Neural cell (in vitro differentiated cells): ENCODE data around the gene NBEA. TPM values are rescaled to one million over a fixed set of nuclear protein-coding genes. Genes with fewer than 3 reads are reported as not detected.

Experiments
- H2AFZ ChIP-seq: fragments of 200-600, 300-800 bp; sonication (generic), shearing (Covaris generic); 2 replicates; pipeline ENCODE4 v1.6.0; 2014; ENCODE audit warnings: low read depth, mild to moderate bottlenecking, antibody characterized with exemption, low read length, moderate library complexity
- H3F3A ChIP-seq: fragments of 200-600 bp; shearing (Covaris generic); 2 replicates; pipeline ENCODE4 v1.6.1; 2016; ENCODE audit warnings: mild to moderate bottlenecking, moderate library complexity, mixed read lengths, antibody characterized with exemption, low read length; ENCODE audit not compliant: insufficient read depth, poor library complexity, severe bottlenecking
- H3K27ac ChIP-seq: fragments of 200-600, 300-800 bp; sonication (generic), shearing (Covaris generic); 2 replicates; pipeline ENCODE4 v1.5.1; 2014; ENCODE audit warnings: mild to moderate bottlenecking, low read length, moderate library complexity
- H3K27me3 ChIP-seq: fragments of 300-800, 200-600 bp; sonication (generic), shearing (Covaris generic); 2 replicates; pipeline ENCODE4 v1.6.0; 2014; ENCODE audit warnings: mild to moderate bottlenecking, low read depth, low read length, moderate library complexity; ENCODE audit not compliant: insufficient read depth
- H3K36me3 ChIP-seq: fragments of 300-800, 200-600 bp; sonication (generic), shearing (Covaris generic); 2 replicates; pipeline ENCODE4 v1.5.1; 2014; ENCODE audit warnings: mild to moderate bottlenecking, antibody characterized with exemption, low read length, moderate library complexity; ENCODE audit not compliant: insufficient read depth
- H3K4me2 ChIP-seq: fragments of 300-800, 200-600 bp; sonication (generic), shearing (Covaris generic); 2 replicates; pipeline ENCODE4 v1.6.0; 2014; ENCODE audit warnings: mild to moderate bottlenecking, low read length
- H3K4me3 ChIP-seq: fragments of 300-800, 200-600 bp; sonication (generic), shearing (Covaris generic); 2 replicates; pipeline ENCODE4 v1.5.1; 2014; ENCODE audit warnings: mild to moderate bottlenecking, low read length, moderate library complexity
- H3K79me2 ChIP-seq: fragments of 200-600 bp; shearing (Covaris generic); replicated peaks from 2 replicates; pipeline ENCODE4 v1.6.0; 2014; ENCODE audit warnings: mild to moderate bottlenecking, low read length, moderate library complexity; ENCODE audit not compliant: insufficient read depth
- H3K9ac ChIP-seq: fragments of 300-800, 200-600 bp; sonication (generic), shearing (Covaris generic); 2 replicates; pipeline ENCODE4 v1.6.1; 2016; ENCODE audit warnings: mild to moderate bottlenecking, low read length, mixed read lengths
- H3K9me2 ChIP-seq: fragments of 200-600 bp; shearing (Covaris generic); 2 replicates; pipeline ENCODE4 v1.6.1; 2016; ENCODE audit warnings: mild to moderate bottlenecking, low read length, mixed read lengths; ENCODE audit not compliant: insufficient read depth
- H3K9me3 ChIP-seq: fragments of 200-600, 300-800 bp; sonication (generic), shearing (Covaris generic); 2 replicates; pipeline ENCODE4 v1.6.1; 2016; ENCODE audit warnings: mild to moderate bottlenecking, mixed run types, low read length, moderate library complexity, mixed read lengths
- H4K20me1 ChIP-seq: fragments of 200-600 bp; shearing (Covaris generic); 2 replicates; pipeline ENCODE4 v1.6.1; 2016; ENCODE audit warnings: mild to moderate bottlenecking, mixed run types; ENCODE audit not compliant: insufficient read depth
- EP300 ChIP-seq: fragments of 450-650 bp; conservative IDR thresholded peaks from 2 replicates; pipeline ENCODE4 v1.6.1; 2014; ENCODE audit warnings: antibody characterized with exemption, mild to moderate bottlenecking, moderate library complexity; ENCODE audit not compliant: poor library complexity, severe bottlenecking
- EZH2 ChIP-seq: fragments of 200-600, 300-800 bp; shearing (Covaris generic), sonication (generic); IDR thresholded peaks from 2 replicates; pipeline ENCODE4 v1.6.1; 2014; ENCODE audit warnings: antibody characterized with exemption, low read length, borderline replicate concordance, mild to moderate bottlenecking; ENCODE audit not compliant: insufficient read depth, poor library complexity, severe bottlenecking
- MXI1 ChIP-seq: fragments of 450-650 bp; conservative IDR thresholded peaks from 2 replicates; pipeline ENCODE4 v1.6.1; 2014; ENCODE audit warnings: antibody characterized with exemption, mild to moderate bottlenecking; ENCODE audit not compliant: poor library complexity, severe bottlenecking
- POLR2AphosphoS5 ChIP-seq: IDR thresholded peaks from 2 replicates; pipeline ENCODE4 v1.6.1; 2012
- RAD21 ChIP-seq: fragments of 450-650 bp; conservative IDR thresholded peaks from 2 replicates; pipeline ENCODE4 v1.6.1; 2014; ENCODE audit warnings: antibody characterized with exemption, mild to moderate bottlenecking, moderate library complexity
- SMC3 ChIP-seq: fragments of 450-650 bp; conservative IDR thresholded peaks from 2 replicates; pipeline ENCODE4 v1.6.1; 2014; ENCODE audit warnings: antibody characterized with exemption, mild to moderate bottlenecking, moderate library complexity; ENCODE audit not compliant: poor library complexity
- TAF1 ChIP-seq: IDR thresholded peaks from 2 replicates; pipeline ENCODE4 v1.6.1; 2012; ENCODE audit warnings: low read depth
- polyA plus RNA-seq: library from polyadenylated mRNA; depleted of rRNA; stranded (reverse); fragments of >200 nt; gene quantifications from 2 replicates; pipeline ENCODE4 v1.2.3, GENCODE V29; 2014
- TF ChIP-seq, protein P1 (sequence below): fragments of 450-650 bp; IDR thresholded peaks from 2 replicates; pipeline ENCODE4 v1.5.1; 2014; ENCODE audit warnings: antibody characterized with exemption, mild to moderate bottlenecking, moderate library complexity; ENCODE audit not compliant: poor library complexity, severe bottlenecking
- TF ChIP-seq, protein P2 (sequence below): IDR thresholded peaks from 2 replicates; pipeline ENCODE4 v1.6.1; 2012; ENCODE audit warnings: borderline replicate concordance

Gene NBEA
- polyA plus RNA-seq, 1 donor from 2014 or later, result 55.8 TPM

DNA sequence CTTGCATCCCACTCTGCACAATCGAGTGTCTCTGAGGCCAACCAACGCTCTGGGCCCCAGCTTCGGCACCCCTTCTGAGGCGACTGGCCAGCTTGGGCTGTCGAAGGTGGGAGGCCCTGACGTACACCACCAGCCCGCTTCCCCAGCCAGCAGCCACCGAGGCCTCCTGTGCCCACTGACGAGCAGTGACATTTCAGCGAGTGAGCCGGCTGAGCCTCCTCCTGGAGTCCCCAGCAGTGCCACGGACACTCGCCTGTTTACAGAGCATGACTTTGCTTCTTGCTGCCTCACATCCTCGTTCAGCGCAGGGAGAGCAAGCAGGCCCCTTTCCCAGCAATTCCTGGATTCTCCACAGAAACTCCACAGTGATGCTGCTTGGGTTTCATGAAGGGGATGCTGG is 774.7 kb downstream of the NBEA start:
- H3K9me3 ChIP-seq, result no peaks in the 10 kb centered on the region
- H4K20me1 ChIP-seq, result no peaks in the 10 kb centered on the region
- H3F3A ChIP-seq, result no peaks in the 10 kb centered on the region
- H3K27ac ChIP-seq, result no peak overlapping the region
- H3K36me3 ChIP-seq, result no peaks in the 10 kb centered on the region
- no peaks in the 10 kb centered on the region for H3K9me2 ChIP-seq
- no peak overlapping the region for H3K4me2 ChIP-seq
- H2AFZ ChIP-seq, result no peak overlapping the region
- no peaks in the 10 kb centered on the region for H3K27me3 ChIP-seq
- no peak overlapping the region for H3K4me3 ChIP-seq
- no peak for TF ChIP-seq SMC3
- no peak for TF ChIP-seq EP300
- TF ChIP-seq, protein P1, sequence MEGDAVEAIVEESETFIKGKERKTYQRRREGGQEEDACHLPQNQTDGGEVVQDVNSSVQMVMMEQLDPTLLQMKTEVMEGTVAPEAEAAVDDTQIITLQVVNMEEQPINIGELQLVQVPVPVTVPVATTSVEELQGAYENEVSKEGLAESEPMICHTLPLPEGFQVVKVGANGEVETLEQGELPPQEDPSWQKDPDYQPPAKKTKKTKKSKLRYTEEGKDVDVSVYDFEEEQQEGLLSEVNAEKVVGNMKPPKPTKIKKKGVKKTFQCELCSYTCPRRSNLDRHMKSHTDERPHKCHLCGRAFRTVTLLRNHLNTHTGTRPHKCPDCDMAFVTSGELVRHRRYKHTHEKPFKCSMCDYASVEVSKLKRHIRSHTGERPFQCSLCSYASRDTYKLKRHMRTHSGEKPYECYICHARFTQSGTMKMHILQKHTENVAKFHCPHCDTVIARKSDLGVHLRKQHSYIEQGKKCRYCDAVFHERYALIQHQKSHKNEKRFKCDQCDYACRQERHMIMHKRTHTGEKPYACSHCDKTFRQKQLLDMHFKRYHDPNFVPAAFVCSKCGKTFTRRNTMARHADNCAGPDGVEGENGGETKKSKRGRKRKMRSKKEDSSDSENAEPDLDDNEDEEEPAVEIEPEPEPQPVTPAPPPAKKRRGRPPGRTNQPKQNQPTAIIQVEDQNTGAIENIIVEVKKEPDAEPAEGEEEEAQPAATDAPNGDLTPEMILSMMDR, result no peak
- TF ChIP-seq RAD21, result no peak
- TF ChIP-seq MXI1, result no peak
- TF ChIP-seq EZH2, result no peak
- no peak for TF ChIP-seq TAF1
- no peak for TF ChIP-seq POLR2AphosphoS5
- TF ChIP-seq, protein P2, sequence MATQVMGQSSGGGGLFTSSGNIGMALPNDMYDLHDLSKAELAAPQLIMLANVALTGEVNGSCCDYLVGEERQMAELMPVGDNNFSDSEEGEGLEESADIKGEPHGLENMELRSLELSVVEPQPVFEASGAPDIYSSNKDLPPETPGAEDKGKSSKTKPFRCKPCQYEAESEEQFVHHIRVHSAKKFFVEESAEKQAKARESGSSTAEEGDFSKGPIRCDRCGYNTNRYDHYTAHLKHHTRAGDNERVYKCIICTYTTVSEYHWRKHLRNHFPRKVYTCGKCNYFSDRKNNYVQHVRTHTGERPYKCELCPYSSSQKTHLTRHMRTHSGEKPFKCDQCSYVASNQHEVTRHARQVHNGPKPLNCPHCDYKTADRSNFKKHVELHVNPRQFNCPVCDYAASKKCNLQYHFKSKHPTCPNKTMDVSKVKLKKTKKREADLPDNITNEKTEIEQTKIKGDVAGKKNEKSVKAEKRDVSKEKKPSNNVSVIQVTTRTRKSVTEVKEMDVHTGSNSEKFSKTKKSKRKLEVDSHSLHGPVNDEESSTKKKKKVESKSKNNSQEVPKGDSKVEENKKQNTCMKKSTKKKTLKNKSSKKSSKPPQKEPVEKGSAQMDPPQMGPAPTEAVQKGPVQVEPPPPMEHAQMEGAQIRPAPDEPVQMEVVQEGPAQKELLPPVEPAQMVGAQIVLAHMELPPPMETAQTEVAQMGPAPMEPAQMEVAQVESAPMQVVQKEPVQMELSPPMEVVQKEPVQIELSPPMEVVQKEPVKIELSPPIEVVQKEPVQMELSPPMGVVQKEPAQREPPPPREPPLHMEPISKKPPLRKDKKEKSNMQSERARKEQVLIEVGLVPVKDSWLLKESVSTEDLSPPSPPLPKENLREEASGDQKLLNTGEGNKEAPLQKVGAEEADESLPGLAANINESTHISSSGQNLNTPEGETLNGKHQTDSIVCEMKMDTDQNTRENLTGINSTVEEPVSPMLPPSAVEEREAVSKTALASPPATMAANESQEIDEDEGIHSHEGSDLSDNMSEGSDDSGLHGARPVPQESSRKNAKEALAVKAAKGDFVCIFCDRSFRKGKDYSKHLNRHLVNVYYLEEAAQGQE, result no peak
- H3K9ac ChIP-seq, result no peak overlapping the region
- no peaks in the 10 kb centered on the region for H3K79me2 ChIP-seq

DNA sequence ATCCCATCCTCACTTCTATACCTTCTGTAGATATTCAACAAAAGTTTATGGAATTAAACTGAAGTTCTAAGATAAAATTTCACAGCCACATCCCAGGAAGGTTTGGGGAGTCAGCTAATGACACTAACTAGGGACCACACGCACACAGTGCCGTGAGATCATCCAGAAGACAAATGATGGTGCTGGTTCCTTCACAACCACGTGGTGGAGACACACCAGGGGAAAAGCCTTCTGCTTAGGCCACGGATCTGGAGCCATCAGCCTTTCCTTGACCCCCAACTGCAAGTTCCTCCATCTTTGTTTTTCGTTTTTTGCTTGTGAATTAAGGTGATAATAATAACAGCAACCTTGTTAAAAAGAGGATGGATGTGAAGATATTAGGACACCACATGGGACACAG is 776.0 kb downstream of the NBEA start:
- Histone ChIP-seq H3K27ac (no peak overlapping the region), H3K27me3 (no peaks in the 10 kb centered on the region), H3K79me2 (no peaks in the 10 kb centered on the region), H3K36me3 (no peaks in the 10 kb centered on the region), H3K9me2 (no peaks in the 10 kb centered on the region), H4K20me1 (no peaks in the 10 kb centered on the region), H3K9ac (no peak overlapping the region), H2AFZ (no peak overlapping the region), H3K4me3 (no peak overlapping the region), H3F3A (no peaks in the 10 kb centered on the region), H3K9me3 (no peaks in the 10 kb centered on the region), H3K4me2 (no peak overlapping the region)
- TF ChIP-seq TAF1 (no peak), SMC3 (no peak), EP300 (no peak), MXI1 (no peak), RAD21 (no peak), POLR2AphosphoS5 (no peak), EZH2 (no peak)
- TF ChIP-seq, protein P1, result no peak
- TF ChIP-seq, protein P2, result no peak
